K562 (cell line): Measurements from ENCODE around the gene HS3ST2. TPM values are rescaled to one million over a fixed set of nuclear protein-coding genes. Genes with fewer than 3 reads are reported as not detected.

Experiments used
- CHAMP1 ChIP-seq: fragments of 450-650 bp; IDR thresholded peaks from 2 replicates; pipeline ENCODE4 v1.6.1; 2016; ENCODE audit warnings: mild to moderate bottlenecking
- CHD1 ChIP-seq: fragments of 200-600 bp; sonication (generic); IDR thresholded peaks from one replicate; pipeline ENCODE4 v1.6.1; 2012; ENCODE audit warnings: mild to moderate bottlenecking, moderate library complexity, low read length, inconsistent platforms
- DEAF1 ChIP-seq: fragments of 450-650 bp; formaldehyde crosslinking; IDR thresholded peaks from 2 replicates; pipeline ENCODE4 v1.4.0; 2020; ENCODE audit warnings: mild to moderate bottlenecking, moderate library complexity
- E2F4 ChIP-seq: sonication (generic); formaldehyde crosslinking; IDR thresholded peaks from 2 replicates; pipeline ENCODE4 v1.8.0; 2022; ENCODE audit warnings: mild to moderate bottlenecking, low read depth, missing genetic modification reagents
- GATAD2B ChIP-seq: fragments of 450-650 bp; IDR thresholded peaks from 2 replicates; pipeline ENCODE4 v1.6.1; 2017; ENCODE audit warnings: mild to moderate bottlenecking, borderline replicate concordance
- ILF3 ChIP-seq: fragments of 450-650 bp; IDR thresholded peaks from 2 replicates; pipeline ENCODE4 v1.6.1; 2018; ENCODE audit warnings: antibody characterized with exemption, mild to moderate bottlenecking, moderate library complexity, borderline replicate concordance
- KLF16 ChIP-seq: IDR thresholded peaks from 2 replicates; pipeline ENCODE4 v1.6.1; 2016; ENCODE audit warnings: antibody characterized with exemption
- NR2F6 ChIP-seq: fragments of 450-650 bp; formaldehyde crosslinking; IDR thresholded peaks from 2 replicates; pipeline ENCODE4 v1.4.0; 2020; ENCODE audit warnings: mild to moderate bottlenecking
- POLR2AphosphoS2 ChIP-seq: IDR thresholded peaks from 2 replicates; pipeline ENCODE4 v1.6.1; 2012; ENCODE audit warnings: low read length, improper control_type of control experiment
- ZBTB40 ChIP-seq, 2 experiments: fragments of 450-650 bp in 1 of 2; sonication (generic) in 1 of 2; formaldehyde crosslinking in 1 of 2; IDR thresholded peaks; 2 replicates each; pipeline versions ENCODE4 v1.7.1 to v1.9.0; 2016 to 2022; ENCODE audit warnings: inconsistent platforms in 1 of 2, mild to moderate bottlenecking in 1 of 2, missing genetic modification reagents in 1 of 2
- ZNF311 ChIP-seq: fragments of 250-450 bp; sonication (Bioruptor Pico); IDR thresholded peaks from 2 replicates; pipeline ENCODE4 v1.4.0; 2020; ENCODE audit warnings: mild to moderate bottlenecking, moderate library complexity
- polyA plus RNA-seq, 8 experiments: library from polyadenylated mRNA; depleted of rRNA in 4 of 8; stranded (reverse) in 5 of 8; unstranded in 3 of 8; fragments of >200 nt; fragmentation: Nextera tagmentation in 2 of 8; fragmentation: Illumina TruSeq in 1 of 8; extraction: Ambion mirVana in 2 of 8; extraction: Trizol in 1 of 8; gene quantifications; 2 replicates each; pipeline versions ENCODE4 v1.2.1 to v1.2.3, GENCODE V29; 2011 to 2014; ENCODE audit warnings: inconsistent platforms in 1 of 8, missing spikeins in 1 of 8
- total RNA-seq, 7 experiments: library from RNA; depleted of rRNA in 6 of 7; stranded (reverse); fragments of >200 nt in 6 of 7; fragmentation: Illumina TruSeq in 2 of 7; extraction: Trizol in 2 of 7; gene quantifications; 2 replicates each; pipeline versions ENCODE4 v1.2.1 to v1.2.3, GENCODE V29; 2011 to 2021; ENCODE audit warnings: low replicate concordance in 1 of 7

The HS3ST2 gene
- total and polyA plus RNA-seq, 9 of the 15 experiments (the other 6 are each of a cell fraction or from before 2014, with no cell fraction given): not detected

GRCh38 chr16:22948603-22949368, 134.8 kb downstream of the HS3ST2 start (continued):
- TF ChIP-seq ZNF311 (CRISPR knock-in tag) (no peak), ZBTB40 (IDR thresholded peaks at IDR 0.05) (no peak), ZBTB40 (CRISPR knock-in tag; IDR thresholded peaks at IDR 0.05) (no peak), DEAF1 (peak; percentile 58), GATAD2B (no peak), KLF16 (no peak), ILF3 (no peak), POLR2AphosphoS2 (no peak), CHAMP1 (no peak), NR2F6 (CRISPR knock-in tag) (no peak), CHD1 (no peak), E2F4 (CRISPR knock-in tag) (no peak)
